Dermis microvascular lymphatic vessel endothelial cell (primary cell): ENCODE data around the gene P3H3. TPM values are rescaled to one million over a fixed set of nuclear protein-coding genes. Genes with fewer than 3 reads are reported as not detected.
"Not testable (repeated sequence)": the region's sequence is repeated elsewhere in the genome, so short reads cannot be mapped to it uniquely, and the experiment has no call there.

Source experiments
- DNase-seq, 2 donors: peaks; one replicate each; pipeline versions ENCODE4 v3.0.0 to v3.0.0-alpha.2; 2010; ENCODE audit warnings: low read depth in 2 of 2
- total RNA-seq: library from RNA; depleted of rRNA; stranded (reverse); fragments of >200 nt; gene quantifications from 2 replicates; pipeline ENCODE4 v1.2.1, GENCODE V29; 2014

P3H3 gene
- total RNA-seq, 1 donor from 2014 or later: 18.2 TPM

DNA sequence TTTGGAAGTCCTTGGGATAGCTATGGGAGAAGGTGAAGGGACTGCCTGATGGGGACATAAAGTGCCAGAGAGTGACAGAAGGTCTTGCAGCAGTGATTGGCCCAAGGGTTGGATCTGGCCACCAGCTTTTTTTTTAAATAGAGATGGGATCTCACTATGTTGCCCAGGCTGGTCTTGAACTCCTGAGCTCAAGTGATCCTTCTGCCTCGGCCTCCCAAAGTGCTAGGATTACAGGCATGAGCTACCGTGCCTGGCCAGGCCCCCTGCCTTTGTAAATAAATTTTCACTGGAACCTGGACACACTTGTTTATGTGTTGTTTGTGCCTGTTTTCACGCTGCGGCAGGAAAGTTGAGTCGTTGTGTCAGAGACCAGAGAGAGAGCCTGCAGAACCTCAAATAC is 37.1 kb downstream of the P3H3 start:
- not testable (repeated sequence) for DNase-seq

DNA sequence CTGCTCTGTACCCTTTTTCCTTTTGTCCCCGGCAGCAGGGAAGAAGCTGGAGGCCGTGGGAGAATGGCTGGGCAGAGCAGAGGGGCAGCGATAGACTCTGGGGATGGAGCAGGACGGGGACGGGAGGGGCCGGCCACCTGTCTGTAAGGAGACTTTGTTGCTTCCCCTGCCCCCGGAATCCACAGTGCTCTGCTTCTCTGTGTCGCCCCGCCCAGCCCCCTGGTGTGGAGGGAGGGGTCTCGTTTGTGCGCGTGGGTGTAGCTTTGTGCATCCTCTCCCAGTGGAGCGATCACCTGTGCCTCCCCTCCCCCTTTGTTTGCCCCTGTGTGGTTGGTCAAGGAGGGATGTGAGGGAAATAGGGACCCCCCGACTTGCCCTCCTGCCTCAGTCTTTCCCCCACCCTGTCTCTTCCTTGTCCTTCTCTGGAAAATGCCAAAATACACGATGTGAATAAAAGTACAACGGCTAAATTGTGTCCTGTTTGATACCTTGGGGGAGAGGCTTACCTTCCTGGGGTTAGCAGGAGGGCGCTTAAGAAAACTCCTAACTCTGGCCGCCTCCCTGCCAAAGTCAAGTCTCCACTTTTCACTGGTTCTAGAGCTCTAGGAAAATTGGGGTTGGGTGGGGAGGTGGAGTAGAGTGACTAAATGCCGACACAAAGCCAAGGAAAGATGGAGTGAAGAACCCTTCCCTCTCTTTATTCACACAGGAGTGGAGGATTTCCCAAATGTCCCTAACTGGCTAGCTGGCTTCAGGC is 38.1 kb downstream of the P3H3 start:
- no peak for DNase-seq

DNA sequence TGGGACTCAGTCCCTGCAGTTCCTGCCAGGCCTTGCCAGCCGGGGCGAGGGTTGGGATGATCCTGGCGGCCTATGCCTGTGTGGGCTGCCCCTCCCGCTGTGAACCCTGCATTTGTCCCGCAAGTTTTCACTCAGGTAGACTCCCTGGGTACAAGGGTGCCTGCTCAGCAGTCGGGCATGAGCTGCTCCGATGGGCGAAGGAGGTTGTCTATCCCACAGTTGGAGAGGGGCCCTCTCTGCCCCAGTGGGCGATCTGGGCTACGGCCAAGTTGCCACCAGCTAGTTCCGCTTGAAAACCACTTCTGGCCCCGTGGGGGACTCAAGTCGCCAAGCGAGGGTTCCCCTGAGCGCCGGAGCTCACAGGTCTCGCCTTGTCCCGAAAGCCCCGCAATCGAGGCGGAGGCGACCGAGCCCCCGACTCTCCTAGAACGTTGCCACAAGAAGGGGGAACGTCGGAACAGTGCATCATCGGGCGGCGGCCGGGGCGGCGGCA is 38.8 kb downstream of the P3H3 start:
- DNase-seq: no peak

DNA sequence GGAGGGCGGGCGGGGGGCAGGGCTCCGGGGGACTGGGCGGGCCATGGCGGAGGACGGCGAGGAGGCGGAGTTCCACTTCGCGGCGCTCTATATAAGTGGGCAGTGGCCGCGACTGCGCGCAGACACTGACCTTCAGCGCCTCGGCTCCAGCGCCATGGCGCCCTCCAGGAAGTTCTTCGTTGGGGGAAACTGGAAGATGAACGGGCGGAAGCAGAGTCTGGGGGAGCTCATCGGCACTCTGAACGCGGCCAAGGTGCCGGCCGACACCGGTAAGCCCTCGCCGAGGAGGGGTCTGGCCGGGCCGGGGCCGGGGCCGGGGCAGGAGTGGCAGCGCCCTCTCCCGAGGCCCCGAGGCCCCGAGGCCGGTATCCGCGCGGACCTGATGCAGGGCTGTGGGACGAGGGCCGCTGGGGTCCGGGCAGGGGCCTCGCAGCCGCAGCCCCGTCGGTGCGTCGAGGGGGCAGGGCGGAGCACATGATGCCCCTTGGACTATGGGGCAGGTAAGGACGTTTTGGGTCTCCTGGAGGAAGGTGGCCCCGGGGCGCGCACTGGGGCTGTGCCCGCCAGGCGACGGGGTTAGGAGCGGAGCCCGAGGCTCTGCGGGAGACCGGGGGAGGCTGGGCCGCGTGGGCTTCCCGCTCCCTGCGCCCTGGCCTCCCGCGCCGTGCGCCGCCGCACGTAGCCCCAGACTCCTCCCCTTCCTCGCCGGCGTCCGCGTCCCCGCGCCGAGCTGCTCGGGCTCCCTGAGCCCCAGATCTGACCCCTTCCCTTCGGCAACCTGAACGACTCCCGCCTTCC is 39.4 kb downstream of the P3H3 start, which contains the start of gene TPI1:
TPI1 (plus strand) TSS at position 119 of the 798 bp plus-strand sequence; CDS start at position 155, 36 bp downstream.
- peak; percentile 55 to 84 for DNase-seq

DNA sequence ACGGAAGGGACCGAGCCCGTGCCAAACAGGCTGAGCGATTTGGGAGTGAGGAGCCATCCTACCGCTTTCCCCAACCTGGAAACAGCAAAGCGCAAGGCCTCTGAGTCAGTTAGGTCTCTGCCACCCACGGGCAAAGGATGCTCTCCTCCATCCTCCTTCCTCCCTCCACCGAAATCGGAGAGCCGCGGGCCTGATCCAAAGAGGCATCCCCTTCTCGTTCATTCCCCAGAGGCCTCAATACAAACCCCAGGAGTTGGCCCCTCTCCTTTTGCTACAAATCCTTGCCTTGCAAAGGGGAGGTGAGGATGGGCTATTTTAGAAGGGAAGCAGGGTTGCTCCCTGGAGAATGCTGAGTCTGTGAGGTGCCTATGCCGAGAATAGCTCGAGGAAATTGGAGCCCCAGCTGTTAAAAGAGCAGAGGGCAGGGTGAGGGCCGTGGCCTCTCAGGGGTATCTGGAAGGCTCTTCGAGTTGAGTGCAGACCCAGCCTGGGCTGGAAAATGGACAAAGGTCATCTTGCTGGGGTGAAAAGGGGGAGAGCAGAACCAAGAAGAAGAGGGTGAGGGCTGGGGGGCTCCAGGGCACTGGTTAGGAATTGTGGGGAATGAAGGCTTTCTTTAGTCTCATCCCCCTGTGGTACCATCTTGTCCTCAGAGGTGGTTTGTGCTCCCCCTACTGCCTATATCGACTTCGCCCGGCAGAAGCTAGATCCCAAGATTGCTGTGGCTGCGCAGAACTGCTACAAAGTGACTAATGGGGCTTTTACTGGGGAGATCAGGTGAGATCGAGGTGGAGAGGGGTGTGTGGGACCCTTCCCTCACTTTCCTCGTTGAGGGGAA is 40.2 kb downstream of the P3H3 start:
- no peak for DNase-seq

DNA sequence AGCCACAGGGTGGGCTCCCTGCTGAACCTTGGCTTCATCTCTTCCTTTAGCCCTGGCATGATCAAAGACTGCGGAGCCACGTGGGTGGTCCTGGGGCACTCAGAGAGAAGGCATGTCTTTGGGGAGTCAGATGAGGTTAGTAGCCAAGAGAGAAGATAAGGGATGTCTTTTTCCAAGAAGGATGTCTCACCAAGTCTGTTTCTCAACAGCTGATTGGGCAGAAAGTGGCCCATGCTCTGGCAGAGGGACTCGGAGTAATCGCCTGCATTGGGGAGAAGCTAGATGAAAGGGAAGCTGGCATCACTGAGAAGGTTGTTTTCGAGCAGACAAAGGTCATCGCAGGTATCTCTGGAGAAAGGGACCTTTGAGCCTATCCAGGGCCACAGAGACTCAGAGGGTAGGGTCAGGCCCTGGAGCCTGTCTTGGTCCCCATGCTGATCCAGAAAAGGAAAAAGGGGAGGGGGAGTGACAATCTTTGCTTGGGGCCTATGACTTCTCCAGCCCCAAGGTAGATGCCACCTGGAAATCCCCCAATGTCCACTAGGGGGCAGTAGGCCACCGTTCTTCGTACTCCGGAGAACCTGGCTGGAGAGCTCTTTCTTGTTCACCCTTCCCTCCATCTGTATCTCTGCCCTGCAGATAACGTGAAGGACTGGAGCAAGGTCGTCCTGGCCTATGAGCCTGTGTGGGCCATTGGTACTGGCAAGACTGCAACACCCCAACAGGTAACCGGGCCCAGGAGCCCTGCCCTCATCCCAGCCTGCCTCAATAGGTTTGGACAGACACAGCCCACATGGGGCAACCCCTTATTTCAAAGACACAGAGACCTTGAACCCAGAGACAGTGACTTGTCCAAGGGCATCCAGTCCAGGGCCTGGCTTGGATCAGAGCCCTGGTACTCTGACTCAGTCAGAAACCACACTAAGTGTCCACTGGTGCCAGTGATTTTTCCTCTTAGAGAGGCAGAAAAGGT is 41.1 kb downstream of the P3H3 start:
- peak; percentile 56 to 77 for DNase-seq

DNA sequence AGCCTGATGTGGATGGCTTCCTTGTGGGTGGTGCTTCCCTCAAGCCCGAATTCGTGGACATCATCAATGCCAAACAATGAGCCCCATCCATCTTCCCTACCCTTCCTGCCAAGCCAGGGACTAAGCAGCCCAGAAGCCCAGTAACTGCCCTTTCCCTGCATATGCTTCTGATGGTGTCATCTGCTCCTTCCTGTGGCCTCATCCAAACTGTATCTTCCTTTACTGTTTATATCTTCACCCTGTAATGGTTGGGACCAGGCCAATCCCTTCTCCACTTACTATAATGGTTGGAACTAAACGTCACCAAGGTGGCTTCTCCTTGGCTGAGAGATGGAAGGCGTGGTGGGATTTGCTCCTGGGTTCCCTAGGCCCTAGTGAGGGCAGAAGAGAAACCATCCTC is 42.1 kb downstream of the P3H3 start:
- DNase-seq: not testable (repeated sequence)

DNA sequence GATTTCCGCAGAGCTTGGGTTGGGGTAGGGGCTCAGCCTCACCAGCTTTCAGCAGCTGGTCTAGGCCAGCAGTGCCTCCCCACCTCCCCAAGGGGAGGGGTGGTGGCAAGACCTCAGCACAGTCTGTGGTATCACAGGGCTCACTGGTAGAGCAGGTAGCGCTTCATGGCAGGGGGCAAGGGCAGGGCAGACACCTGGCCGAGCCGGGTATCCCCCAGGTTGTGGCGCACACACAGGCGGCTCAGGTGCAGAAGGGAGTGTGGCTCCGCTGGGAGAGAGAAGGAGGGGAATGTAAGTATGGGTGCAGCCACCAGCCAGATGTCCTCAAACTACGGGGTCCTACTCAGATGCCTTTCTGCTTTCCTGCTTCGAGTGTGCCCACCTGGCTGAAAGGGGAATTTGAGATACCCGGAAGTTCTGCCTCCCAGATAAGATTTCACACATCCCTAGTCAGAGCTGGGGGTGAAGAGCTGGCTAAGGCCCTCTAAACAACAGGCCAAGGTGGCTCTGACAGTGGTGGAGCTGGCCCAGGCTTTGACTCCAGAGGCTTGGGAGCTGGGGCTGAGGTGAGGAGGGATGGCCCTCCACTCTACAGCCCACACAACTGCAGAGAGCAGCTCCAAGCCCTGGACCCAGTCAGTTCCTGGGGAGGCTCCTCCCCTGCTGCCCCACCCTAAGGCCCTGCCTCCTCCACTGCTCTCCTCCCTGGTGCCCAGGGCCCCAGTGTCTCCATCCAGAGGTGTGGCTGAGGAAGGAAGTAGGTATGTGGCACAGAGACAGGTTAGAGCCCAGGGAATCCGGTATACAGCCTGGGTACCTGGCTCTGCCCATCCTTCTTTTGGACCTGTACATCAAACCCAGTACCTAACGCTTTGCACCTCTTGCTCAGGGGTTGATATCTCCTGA is 43.1 kb downstream of the P3H3 start:
- DNase-seq: no peak

DNA sequence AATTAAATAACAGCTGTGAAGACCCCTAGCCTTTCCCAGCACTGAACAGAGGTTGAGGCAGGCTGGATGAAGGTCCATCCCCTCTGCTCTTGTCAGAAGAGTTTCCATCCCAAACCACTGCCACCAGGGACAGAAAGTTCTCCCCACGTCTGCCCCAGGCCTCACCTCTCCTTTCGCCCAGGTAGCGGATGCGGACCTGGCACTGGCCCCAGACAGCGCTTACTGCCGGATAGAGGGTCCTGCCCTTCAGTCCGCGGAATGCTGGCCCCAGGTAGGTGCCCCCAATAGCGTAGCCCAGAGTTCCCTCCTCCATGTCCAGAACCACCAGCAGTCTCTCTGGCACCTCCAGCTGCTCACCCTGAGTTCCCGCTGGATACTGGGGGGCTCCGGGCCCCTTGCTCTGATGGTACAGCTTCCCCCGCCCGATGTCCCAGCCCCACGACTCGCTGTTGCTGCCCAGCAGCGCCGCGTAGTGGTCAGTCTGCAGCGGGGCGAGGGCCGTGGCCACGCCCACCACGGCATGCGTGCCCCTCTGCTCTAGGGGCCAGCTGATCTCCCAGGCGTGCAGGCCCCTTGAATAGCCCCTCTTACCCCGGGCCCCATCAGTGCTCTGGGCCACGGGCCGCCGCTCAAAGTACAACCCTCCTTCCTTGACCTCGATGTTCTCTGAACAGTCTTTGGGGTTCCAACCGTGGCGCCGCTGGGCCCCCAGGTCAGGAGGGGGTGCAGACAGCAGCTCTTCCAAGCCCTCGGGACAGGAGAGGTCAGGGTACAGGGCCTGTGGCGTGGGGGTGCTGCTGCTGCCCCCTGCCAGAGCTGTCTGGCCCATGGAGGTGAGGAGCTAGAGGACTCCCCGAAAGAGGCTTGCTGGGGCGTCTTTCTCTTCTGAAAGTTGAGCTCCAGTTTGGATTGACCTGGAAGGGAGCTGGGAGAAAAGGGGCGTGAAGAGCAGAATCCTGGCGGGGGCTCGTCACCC is 44.2 kb downstream of the P3H3 start:
- peak in 1 of 2 donors; percentile 76 for DNase-seq

DNA sequence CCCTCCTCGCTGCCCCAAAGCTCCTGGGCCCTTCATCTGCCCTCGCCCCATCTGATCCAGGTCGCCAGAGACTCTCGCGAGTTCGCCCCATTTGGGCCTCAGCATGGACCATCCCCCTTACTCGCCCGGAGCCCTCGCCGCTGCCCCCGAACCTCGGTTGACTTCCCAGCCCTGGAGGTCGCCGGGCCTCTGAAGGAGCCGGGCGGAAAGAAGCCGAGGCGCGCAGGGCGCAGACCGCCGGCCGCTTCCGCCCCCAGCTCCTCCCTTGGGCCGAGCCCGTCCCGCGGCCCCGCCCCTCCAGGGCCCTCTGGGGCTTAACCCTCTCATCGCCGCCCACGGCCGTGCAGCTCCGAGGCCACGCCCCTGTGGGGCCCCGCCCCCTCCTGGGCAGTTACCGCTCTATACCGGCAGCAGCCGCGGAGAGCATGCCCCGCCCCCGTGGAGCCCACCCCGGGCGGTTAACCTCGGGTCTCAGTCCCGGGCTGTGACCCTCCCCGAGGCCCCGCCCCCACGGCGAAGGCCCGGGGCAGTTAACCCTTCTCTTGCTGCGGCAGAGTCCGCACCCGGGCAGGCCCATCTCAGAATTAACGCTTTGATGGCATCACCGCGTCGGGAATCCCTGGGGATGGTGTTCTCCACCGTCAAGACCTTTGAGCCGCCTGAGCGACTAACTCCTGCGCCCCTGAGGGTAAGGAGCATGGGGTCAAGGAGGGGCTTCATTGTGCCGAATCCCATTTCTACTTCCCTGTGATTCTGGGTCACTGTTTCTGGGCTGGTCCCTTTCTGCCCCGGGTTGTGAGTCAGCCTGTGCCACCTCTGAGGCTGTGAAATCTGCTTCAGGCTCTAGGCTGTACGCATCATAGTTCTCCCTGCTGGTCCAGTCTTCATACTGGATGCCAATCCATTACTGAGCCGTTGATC is 45.1 kb downstream of the P3H3 start, which contains the start of gene SPSB2:
SPSB2 (minus strand) TSS at position 210 of the 921 bp plus-strand sequence. CDS start 402 bp downstream, outside the sequence.
- peak; percentile 82 to 95 for DNase-seq

DNA sequence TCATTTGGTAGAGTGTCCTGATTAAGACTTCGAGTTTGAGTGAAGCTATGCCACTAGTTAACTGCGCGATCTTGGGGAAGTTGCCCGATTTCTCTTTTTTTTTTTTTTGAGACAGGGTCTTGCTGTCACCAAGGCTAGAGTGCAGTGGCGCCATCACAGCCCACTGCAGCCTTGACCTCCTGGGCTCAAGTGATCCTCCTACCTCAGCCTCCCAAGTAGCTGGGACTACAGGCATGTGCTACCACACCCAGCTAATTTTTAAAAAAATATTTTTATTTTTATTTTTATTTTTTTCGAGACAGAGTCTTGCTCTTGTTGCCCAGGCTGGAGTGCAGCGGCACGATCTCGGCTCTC is 45.8 kb downstream of the P3H3 start:
- not testable (repeated sequence) for DNase-seq

DNA sequence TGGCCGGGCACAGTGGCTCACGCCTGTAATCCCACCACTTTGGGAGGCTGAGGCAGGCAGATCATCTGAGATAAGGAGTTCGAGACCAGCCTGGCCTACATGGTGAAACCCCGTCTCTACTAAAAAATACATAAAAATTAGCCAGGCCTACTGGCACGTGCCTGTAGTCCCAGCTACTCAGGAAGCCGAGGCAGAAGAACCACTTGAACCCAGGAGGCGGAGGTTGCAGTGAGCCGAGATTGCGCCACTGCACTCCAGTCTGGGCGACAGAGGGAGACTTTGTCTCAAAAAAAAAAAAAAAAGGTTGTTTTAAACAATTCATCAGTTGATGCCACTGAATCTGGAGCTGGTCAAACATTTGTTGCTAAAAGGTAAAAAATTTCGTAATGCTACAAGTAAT is 51.6 kb downstream of the P3H3 start:
- DNase-seq: not testable (repeated sequence)

DNA sequence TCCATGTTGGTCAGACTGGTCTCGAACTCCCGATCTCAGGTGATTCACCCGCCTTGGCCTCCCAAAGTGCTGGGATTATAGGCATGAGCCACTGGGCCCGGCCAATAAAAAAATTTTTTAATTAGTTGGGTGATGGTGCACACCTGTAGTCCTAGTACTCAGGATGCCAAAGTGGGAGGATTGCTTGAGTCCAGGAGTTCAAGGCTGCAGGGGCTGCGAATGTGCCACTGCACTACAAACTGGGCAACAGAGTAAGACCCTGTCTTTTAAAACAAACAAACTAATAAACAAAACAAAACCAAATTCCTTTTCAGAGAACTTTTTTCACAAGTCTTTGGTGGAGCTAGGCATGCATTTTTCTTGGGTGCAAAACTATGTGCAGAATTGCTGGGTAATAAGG is 55.0 kb downstream of the P3H3 start:
- no peak for DNase-seq

DNA sequence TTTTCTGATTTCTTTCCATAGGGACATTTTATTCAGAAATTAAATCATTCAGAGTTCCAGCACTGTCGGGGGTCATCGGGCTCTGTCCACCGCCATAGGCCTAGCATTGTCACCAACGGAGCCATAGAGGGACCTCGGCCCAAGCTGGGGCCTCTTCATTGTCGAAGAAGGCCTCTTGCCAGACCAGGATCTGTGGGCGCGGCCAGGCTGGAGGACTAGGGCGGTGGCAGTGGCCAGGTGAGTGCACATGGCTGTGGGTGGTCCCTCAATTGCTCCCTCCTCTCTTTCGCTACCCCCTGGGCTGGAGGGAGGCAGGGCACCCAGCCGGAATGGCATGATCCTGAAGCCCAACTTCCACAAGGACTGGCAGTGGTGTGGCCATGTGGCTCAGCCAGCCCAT is 55.5 kb downstream of the P3H3 start:
- no peak for DNase-seq

DNA sequence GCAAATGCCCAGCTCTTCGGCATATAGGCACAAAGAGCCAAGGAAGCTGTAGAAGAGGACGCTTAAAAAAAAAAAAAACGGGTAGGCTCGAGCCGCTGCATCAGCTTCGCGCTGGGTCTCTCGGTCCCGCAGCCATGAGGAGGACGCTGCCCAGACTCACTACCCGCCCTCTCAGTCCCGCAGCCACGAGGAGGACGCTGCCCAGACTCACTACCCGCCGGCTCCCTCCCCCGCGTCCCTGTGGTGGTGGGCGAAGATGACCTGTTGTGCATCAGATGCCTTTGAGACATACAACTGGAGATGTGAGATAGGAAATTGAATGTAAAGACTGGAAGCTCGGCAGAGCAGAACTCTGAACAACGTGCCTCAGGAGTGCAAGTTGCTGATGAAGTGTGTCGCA is 56.3 kb downstream of the P3H3 start:
- no peak for DNase-seq

DNA sequence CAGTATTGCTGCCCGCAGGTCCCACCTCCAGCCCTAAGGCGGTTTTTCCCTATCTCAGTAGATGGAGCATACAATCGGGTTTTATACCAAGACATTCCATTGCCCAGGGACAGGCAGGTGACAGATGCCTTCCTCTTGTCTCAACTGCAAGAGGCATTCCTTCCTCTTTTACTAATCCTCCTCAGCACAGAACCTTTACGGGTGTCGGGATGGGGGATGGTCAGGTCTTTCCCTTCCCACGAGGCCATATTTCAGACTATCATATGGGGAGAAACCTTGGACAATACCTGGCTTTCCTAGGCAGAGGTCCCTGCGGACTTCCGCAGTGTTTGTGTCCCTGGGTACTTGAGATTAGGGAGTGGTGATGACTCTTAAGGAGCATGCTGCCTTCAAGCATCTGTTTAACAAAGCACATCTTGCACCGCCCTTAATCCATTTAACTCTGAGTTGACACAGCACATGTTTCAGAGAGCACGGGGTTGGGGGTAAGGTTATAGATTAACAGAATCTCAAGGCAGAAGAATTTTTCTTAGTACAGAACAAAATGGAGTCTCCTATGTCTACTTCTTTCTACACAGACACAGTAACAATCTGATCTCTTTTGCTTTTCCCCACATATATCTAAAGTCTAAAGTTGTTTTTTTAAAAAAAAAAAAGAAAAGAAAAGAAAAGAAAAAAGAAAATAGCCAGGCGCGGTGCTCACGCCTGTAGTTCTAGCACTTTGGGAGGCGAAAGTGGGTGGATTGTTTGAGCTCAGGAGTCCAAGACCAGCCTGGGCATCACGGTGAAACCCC is 58.2 kb downstream of the P3H3 start:
- DNase-seq: not testable (repeated sequence)
